ENCODE measurements around the gene HSBP1L1.
"Not testable (repeated sequence)": the region's sequence is repeated elsewhere in the genome, so short reads cannot be mapped to it uniquely, and the experiment has no call there.

The HSBP1L1 gene

DNA sequence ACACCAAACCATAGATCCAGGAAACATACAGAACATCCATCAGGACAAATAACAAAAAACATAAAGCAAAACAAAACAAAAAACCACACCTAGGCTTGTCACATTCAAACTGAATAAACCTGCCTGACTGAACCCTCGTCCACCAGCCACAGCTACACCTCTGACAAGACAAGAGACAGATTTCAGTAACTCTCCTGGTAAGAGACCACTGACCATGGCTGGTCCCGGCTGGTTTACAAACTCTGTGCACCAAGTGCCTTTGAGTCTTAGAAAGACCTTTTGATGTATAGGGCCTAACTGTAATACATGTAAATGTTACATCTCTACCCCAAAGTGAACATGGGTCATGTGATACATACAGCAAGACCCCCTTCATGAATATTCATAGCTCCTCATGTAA, 8.2 kb upstream of the HSBP1L1 start:
- H3K4me1 ChIP-seq (ENCODE audit: insufficient read depth, insufficient read length) = peaks cover 9% of the 10 kb centered on the region

DNA sequence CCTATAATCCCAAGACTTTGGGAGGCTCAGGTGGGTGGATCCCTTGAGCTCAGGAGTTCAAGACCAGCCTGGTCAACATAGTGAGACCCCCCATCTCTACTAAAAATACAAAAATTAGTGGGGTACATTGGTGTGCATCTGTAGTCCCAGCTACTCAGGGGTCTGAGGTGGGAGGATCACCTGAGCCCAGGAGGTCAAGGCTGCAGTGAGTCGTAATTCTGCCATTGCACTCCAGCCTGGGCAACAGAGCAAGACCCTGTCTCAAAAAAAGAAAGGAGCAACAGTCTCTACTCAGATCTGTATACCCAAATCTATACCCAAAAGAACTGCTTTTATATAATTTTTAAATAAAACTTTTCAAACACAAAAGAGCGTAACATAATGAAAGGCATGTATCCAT, 5.5 kb upstream of the HSBP1L1 start:
- peaks cover 25% of the 10 kb centered on the region for H3K4me1 ChIP-seq (ENCODE audit: insufficient read depth, insufficient read length)
- DNase-seq (ENCODE audit: low read depth, low spot score) = no peak
- peaks cover 87% of the 10 kb centered on the region for H3K27me3 ChIP-seq (ENCODE audit: insufficient read depth, insufficient read length)
- no peak for TF ChIP-seq YY1 (IDR thresholded peaks at IDR 0.05; ENCODE audit: insufficient read depth, insufficient read length)
- no peak for TF ChIP-seq ZNF274 (IDR thresholded peaks at IDR 0.05; ENCODE audit: low read depth, low read length)
- TF ChIP-seq SUZ12 (IDR thresholded peaks at IDR 0.05; ENCODE audit: extremely low read depth, insufficient read depth, insufficient read length) = no peak
- H3K4me3 ChIP-seq (ENCODE audit: insufficient read length, low read depth) = no peak overlapping the region
- H3K9ac ChIP-seq (ENCODE audit: insufficient read length, low read depth) = no peak overlapping the region
- no peaks in the 10 kb centered on the region for H3K36me3 ChIP-seq (ENCODE audit: insufficient read depth, insufficient read length, low read length)
- H3K9me3 ChIP-seq (ENCODE audit: insufficient read depth, low read length) = no peaks in the 10 kb centered on the region

More for the DNA sequence above, 8.2 kb upstream of the HSBP1L1 start:
- no peak overlapping the region for H3K9ac ChIP-seq (ENCODE audit: insufficient read length, low read depth)
- no peaks in the 10 kb centered on the region for H3K9me3 ChIP-seq (ENCODE audit: insufficient read depth, low read length)
- no peak for DNase-seq (ENCODE audit: low read depth, low spot score)
- no peak for TF ChIP-seq YY1 (IDR thresholded peaks at IDR 0.05; ENCODE audit: insufficient read depth, insufficient read length)
- no peak for TF ChIP-seq SUZ12 (IDR thresholded peaks at IDR 0.05; ENCODE audit: extremely low read depth, insufficient read depth, insufficient read length)
- peaks cover 82% of the 10 kb centered on the region for H3K27me3 ChIP-seq (ENCODE audit: insufficient read depth, insufficient read length)
- H3K36me3 ChIP-seq (ENCODE audit: insufficient read depth, insufficient read length, low read length) = no peaks in the 10 kb centered on the region
- H3K4me3 ChIP-seq (ENCODE audit: insufficient read length, low read depth) = no peak overlapping the region

DNA sequence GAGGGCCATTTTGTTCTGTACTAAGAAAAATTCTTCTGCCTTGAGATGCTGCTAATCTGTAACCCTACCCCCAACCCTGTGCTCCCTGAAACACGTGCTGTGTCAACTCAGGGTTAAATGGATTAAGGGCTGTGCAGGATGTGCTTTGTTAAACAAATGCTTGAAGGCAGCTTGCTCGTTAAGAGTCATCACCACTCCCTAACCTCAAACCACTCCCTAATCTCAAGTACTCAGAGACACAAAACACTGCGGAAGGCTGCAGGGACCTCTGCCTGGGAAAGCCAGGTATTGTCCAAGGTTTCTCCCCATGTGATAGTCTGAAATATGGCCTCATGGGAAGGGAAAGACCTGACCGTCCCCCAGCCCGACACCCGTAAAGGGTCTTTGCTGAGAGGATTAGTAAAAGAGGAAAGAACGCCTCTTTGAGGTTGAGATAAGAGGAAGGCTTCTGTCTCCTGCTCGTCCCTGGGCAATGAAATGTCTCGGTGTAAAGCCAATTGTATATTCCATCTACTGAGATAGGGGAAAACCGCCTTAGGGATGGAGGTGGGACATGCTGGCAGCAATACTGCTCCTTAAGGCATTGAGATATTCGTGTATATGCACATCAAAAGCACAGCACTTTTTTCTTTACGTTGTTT, 4.2 kb upstream of the HSBP1L1 start:
- Histone ChIP-seq H3K9ac (ENCODE audit: insufficient read length, low read depth) (peak overlapping the region; percentile 33), H3K27me3 (ENCODE audit: insufficient read depth, insufficient read length) (peaks cover 87% of the 10 kb centered on the region), H3K4me1 (ENCODE audit: insufficient read depth, insufficient read length) (peaks cover 29% of the 10 kb centered on the region)
- H3K9me3 ChIP-seq (ENCODE audit: insufficient read depth, low read length); H3K36me3 ChIP-seq (ENCODE audit: insufficient read depth, insufficient read length, low read length); H3K4me3 ChIP-seq (ENCODE audit: insufficient read length, low read depth): not testable (repeated sequence)
- peak; percentile 66 for DNase-seq (ENCODE audit: low read depth, low spot score)

DNA sequence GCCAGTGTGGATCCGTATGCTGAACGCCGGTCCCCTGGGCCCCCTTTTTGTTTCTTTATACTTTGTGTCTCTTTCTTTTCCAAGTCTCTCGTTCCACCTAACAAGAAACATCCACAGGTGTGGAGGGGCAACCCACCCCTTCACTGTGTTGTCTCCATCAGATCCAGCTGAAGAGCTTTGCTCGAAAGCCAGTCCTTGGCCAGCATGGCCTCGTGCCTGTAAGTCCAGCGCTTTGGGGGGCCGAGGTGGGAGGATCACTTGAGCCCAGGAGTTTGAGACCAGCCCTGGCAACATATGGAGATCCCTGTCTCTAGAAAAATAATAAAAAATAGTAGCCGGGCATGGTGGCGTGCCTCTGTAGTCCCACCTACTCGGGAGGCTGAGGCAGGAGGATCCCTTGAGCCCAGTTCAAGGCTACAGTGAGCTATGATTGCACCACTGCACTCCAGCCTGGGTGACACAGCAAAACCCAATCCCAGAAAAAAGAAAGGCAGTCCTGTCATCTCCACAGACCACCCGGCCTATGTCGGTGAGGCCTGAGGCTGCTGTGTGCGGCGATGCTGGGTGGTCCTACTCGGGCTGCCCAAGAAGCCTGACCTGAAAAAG, 3.4 kb upstream of the HSBP1L1 start:
- DNase-seq (ENCODE audit: low read depth, low spot score) = no peak
- no peak overlapping the region for H3K4me3 ChIP-seq (ENCODE audit: insufficient read length, low read depth)
- H3K36me3 ChIP-seq (ENCODE audit: insufficient read depth, insufficient read length, low read length) = no peaks in the 10 kb centered on the region
- H3K9me3 ChIP-seq (ENCODE audit: insufficient read depth, low read length) = no peaks in the 10 kb centered on the region
- peaks cover 79% of the 10 kb centered on the region for H3K27me3 ChIP-seq (ENCODE audit: insufficient read depth, insufficient read length)
- H3K9ac ChIP-seq (ENCODE audit: insufficient read length, low read depth) = no peak overlapping the region
- H3K4me1 ChIP-seq (ENCODE audit: insufficient read depth, insufficient read length) = peaks cover 30% of the 10 kb centered on the region
- TF ChIP-seq YY1 (IDR thresholded peaks at IDR 0.05; ENCODE audit: insufficient read depth, insufficient read length) (no peak), SUZ12 (IDR thresholded peaks at IDR 0.05; ENCODE audit: extremely low read depth, insufficient read depth, insufficient read length) (no peak), ZNF274 (IDR thresholded peaks at IDR 0.05; ENCODE audit: low read depth, low read length) (no peak)

- H3K9ac ChIP-seq (ENCODE audit: insufficient read length, low read depth) = no peak overlapping the region
- TF ChIP-seq ZNF274 (IDR thresholded peaks at IDR 0.05; ENCODE audit: low read depth, low read length) (no peak), SUZ12 (IDR thresholded peaks at IDR 0.05; ENCODE audit: extremely low read depth, insufficient read depth, insufficient read length) (no peak), YY1 (IDR thresholded peaks at IDR 0.05; ENCODE audit: insufficient read depth, insufficient read length) (no peak)
- no peak for DNase-seq (ENCODE audit: low read depth, low spot score)
- H3K9me3 ChIP-seq (ENCODE audit: insufficient read depth, low read length) = no peaks in the 10 kb centered on the region
- H3K4me1 ChIP-seq (ENCODE audit: insufficient read depth, insufficient read length) = peaks cover 30% of the 10 kb centered on the region
- H3K4me3 ChIP-seq (ENCODE audit: insufficient read length, low read depth) = no peak overlapping the region
- no peaks in the 10 kb centered on the region for H3K36me3 ChIP-seq (ENCODE audit: insufficient read depth, insufficient read length, low read length)
- H3K27me3 ChIP-seq (ENCODE audit: insufficient read depth, insufficient read length) = peaks cover 72% of the 10 kb centered on the region
Observed at GRCh38 chr18:79961527-79962291, 2.7 kb upstream of the HSBP1L1 start.

DNA sequence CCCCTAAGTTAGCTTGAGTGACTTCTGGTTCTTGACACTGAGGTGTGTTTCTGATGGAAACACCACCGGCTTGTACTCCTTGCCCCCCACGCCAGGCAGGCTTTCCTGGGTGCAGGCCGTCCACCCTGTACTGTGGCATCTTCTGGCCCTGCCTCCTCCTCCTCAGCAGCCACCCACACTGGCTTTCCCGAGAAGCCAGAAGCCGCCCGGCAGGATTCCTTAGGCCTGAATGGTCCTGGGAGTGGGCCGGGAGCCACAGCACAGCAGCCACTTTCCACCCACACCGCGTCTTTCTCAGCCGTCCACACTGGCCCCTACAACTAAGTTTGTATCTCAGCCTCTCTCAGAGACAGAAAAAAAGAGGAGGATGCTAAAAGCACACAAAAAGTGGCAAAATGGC, 2.1 kb upstream of the HSBP1L1 start:
- TF ChIP-seq SUZ12 (IDR thresholded peaks at IDR 0.05; ENCODE audit: extremely low read depth, insufficient read depth, insufficient read length) = no peak
- no peak for TF ChIP-seq ZNF274 (IDR thresholded peaks at IDR 0.05; ENCODE audit: low read depth, low read length)
- no peak for TF ChIP-seq YY1 (IDR thresholded peaks at IDR 0.05; ENCODE audit: insufficient read depth, insufficient read length)
- Histone ChIP-seq H3K9ac (ENCODE audit: insufficient read length, low read depth) (no peak overlapping the region), H3K4me1 (ENCODE audit: insufficient read depth, insufficient read length) (peaks cover 30% of the 10 kb centered on the region), H3K9me3 (ENCODE audit: insufficient read depth, low read length) (no peaks in the 10 kb centered on the region), H3K4me3 (ENCODE audit: insufficient read length, low read depth) (no peak overlapping the region), H3K27me3 (ENCODE audit: insufficient read depth, insufficient read length) (peaks cover 68% of the 10 kb centered on the region), H3K36me3 (ENCODE audit: insufficient read depth, insufficient read length, low read length) (no peaks in the 10 kb centered on the region)
- no peak for DNase-seq (ENCODE audit: low read depth, low spot score)

- no peak overlapping the region for H3K4me3 ChIP-seq (ENCODE audit: insufficient read length, low read depth)
- peaks cover 30% of the 10 kb centered on the region for H3K4me1 ChIP-seq (ENCODE audit: insufficient read depth, insufficient read length)
- TF ChIP-seq SUZ12 (IDR thresholded peaks at IDR 0.05; ENCODE audit: extremely low read depth, insufficient read depth, insufficient read length) = no peak
- no peak for TF ChIP-seq YY1 (IDR thresholded peaks at IDR 0.05; ENCODE audit: insufficient read depth, insufficient read length)
- no peak for TF ChIP-seq ZNF274 (IDR thresholded peaks at IDR 0.05; ENCODE audit: low read depth, low read length)
- no peaks in the 10 kb centered on the region for H3K9me3 ChIP-seq (ENCODE audit: insufficient read depth, low read length)
- no peak overlapping the region for H3K9ac ChIP-seq (ENCODE audit: insufficient read length, low read depth)
- DNase-seq (ENCODE audit: low read depth, low spot score) = no peak
- H3K27me3 ChIP-seq (ENCODE audit: insufficient read depth, insufficient read length) = peaks cover 65% of the 10 kb centered on the region
- H3K36me3 ChIP-seq (ENCODE audit: insufficient read depth, insufficient read length, low read length) = no peaks in the 10 kb centered on the region
Observed at GRCh38 chr18:79962835-79963657, 1.4 kb upstream of the HSBP1L1 start.

All from NT2/D1 (cell line).